NT2/D1 (cell line): ENCODE data around the gene KLF16.
A peak's percentile ranks its signal among the peaks of the same experiment; 100 is the strongest.

Source experiments
- DNase-seq: peaks from one replicate; pipeline ENCODE4 v3.0.0-alpha.2; 2011; ENCODE audit warnings: low read depth, low spot score
- H3K27me3 ChIP-seq: 2 replicates; pipeline ENCODE4 v1.6.0; 2011; ENCODE audit warnings: mild to moderate bottlenecking; ENCODE audit not compliant: insufficient read length, insufficient read depth
- H3K36me3 ChIP-seq: 2 replicates; pipeline ENCODE4 v1.6.1; 2011; ENCODE audit warnings: mild to moderate bottlenecking, low read length, mixed read lengths; ENCODE audit not compliant: insufficient read depth, insufficient read length
- H3K4me1 ChIP-seq: 2 replicates; pipeline ENCODE4 v1.5.1; 2011; ENCODE audit not compliant: insufficient read depth, insufficient read length
- H3K4me3 ChIP-seq: 2 replicates; pipeline ENCODE4 v1.5.1; 2011; ENCODE audit warnings: low read depth; ENCODE audit not compliant: insufficient read length
- H3K9ac ChIP-seq: 2 replicates; pipeline ENCODE4 v1.6.0; 2011; ENCODE audit warnings: low read depth; ENCODE audit not compliant: insufficient read length
- H3K9me3 ChIP-seq: 2 replicates; pipeline ENCODE4 v1.5.1; 2011; ENCODE audit warnings: mild to moderate bottlenecking, low read length; ENCODE audit not compliant: insufficient read depth
- SUZ12 ChIP-seq: IDR thresholded peaks from 2 replicates; pipeline ENCODE4 v1.6.1; 2011; ENCODE audit not compliant: insufficient read length, insufficient read depth; ENCODE audit errors: extremely low read depth
- YY1 ChIP-seq: IDR thresholded peaks from 2 replicates; pipeline ENCODE4 v1.6.1; 2011; ENCODE audit not compliant: insufficient read length, insufficient read depth
- ZNF274 ChIP-seq: IDR thresholded peaks from 2 replicates; pipeline ENCODE4 v1.6.1; 2011; ENCODE audit warnings: mild to moderate bottlenecking, low read depth, low read length

KLF16 gene

GRCh38 chr19:1871630-1872029 lies 8.3 kb upstream of the KLF16 start:
- Histone ChIP-seq H3K36me3 (peaks cover 35% of the 10 kb centered on the region), H3K4me3 (no peak overlapping the region), H3K9me3 (no peaks in the 10 kb centered on the region)

GRCh38 chr19:1871140-1871597 lies 7.8 kb upstream of the KLF16 start:
- Histone ChIP-seq H3K36me3 (peaks cover 35% of the 10 kb centered on the region), H3K4me1 (peaks cover 21% of the 10 kb centered on the region), H3K4me3 (no peak overlapping the region), H3K9me3 (no peaks in the 10 kb centered on the region), H3K27me3 (no peaks in the 10 kb centered on the region), H3K9ac (no peak overlapping the region)
- DNase-seq, result no peak
- no peak for TF ChIP-seq ZNF274
- no peak for TF ChIP-seq YY1
- no peak for TF ChIP-seq SUZ12

More at GRCh38 chr19:1871630-1872029, 8.3 kb upstream of the KLF16 start:
- TF ChIP-seq YY1 (no peak), SUZ12 (no peak), ZNF274 (no peak)
- Histone ChIP-seq H3K27me3 (no peaks in the 10 kb centered on the region), H3K9ac (no peak overlapping the region), H3K4me1 (peaks cover 21% of the 10 kb centered on the region)
- no peak for DNase-seq

- TF ChIP-seq SUZ12 (no peak), ZNF274 (no peak), YY1 (no peak)
- Histone ChIP-seq H3K36me3 (peaks cover 31% of the 10 kb centered on the region), H3K4me1 (peaks cover 21% of the 10 kb centered on the region), H3K9me3 (peaks cover 7% of the 10 kb centered on the region; the same call in 1 of the 2 replicates), H3K4me3 (no peak overlapping the region), H3K9ac (no peak overlapping the region), H3K27me3 (no peaks in the 10 kb centered on the region)
- DNase-seq, result no peak
Measured at GRCh38 chr19:1868971-1869370, 5.6 kb upstream of the KLF16 start.

GRCh38 chr19:1867349-1867724 lies 4.0 kb upstream of the KLF16 start:
- peaks cover 7% of the 10 kb centered on the region; the same call in 1 of the 2 replicates for H3K9me3 ChIP-seq
- TF ChIP-seq YY1 (no peak), SUZ12 (no peak), ZNF274 (no peak)
- DNase-seq, result no peak
- H3K27me3 ChIP-seq, result peaks cover 2% of the 10 kb centered on the region
- peaks cover 13% of the 10 kb centered on the region for H3K4me1 ChIP-seq
- H3K36me3 ChIP-seq, result peaks cover 14% of the 10 kb centered on the region
- H3K4me3 ChIP-seq, result no peak overlapping the region
- no peak overlapping the region for H3K9ac ChIP-seq

GRCh38 chr19:1866693-1867348 lies 3.4 kb upstream of the KLF16 start:
- TF ChIP-seq ZNF274 (no peak), SUZ12 (no peak), YY1 (no peak)
- peaks cover 7% of the 10 kb centered on the region for H3K27me3 ChIP-seq
- peaks cover 13% of the 10 kb centered on the region for H3K4me1 ChIP-seq

GRCh38 chr19:1865172-1866010 lies 2.0 kb upstream of the KLF16 start:
- H3K9ac ChIP-seq, result peak overlapping the region; percentile 95
- no peak for TF ChIP-seq SUZ12
- no peak for TF ChIP-seq ZNF274
- TF ChIP-seq YY1, result no peak
- no peak for DNase-seq
- H3K27me3 ChIP-seq, result peaks cover 21% of the 10 kb centered on the region
- H3K36me3 ChIP-seq, result peaks cover 6% of the 10 kb centered on the region
- H3K9me3 ChIP-seq, result peaks cover 7% of the 10 kb centered on the region; the same call in 1 of the 2 replicates
- peaks cover 9% of the 10 kb centered on the region for H3K4me1 ChIP-seq
- peak overlapping the region; percentile 77 for H3K4me3 ChIP-seq

More at GRCh38 chr19:1866693-1867348, 3.4 kb upstream of the KLF16 start:
- Histone ChIP-seq H3K4me3 (no peak overlapping the region), H3K9me3 (peaks cover 7% of the 10 kb centered on the region; the same call in 1 of the 2 replicates), H3K36me3 (peaks cover 12% of the 10 kb centered on the region), H3K9ac (no peak overlapping the region)
- DNase-seq, result no peak

- no peak for DNase-seq
Measured at GRCh38 chr19:1864480-1865171, 1.2 kb upstream of the KLF16 start.

More at GRCh38 chr19:1864480-1865171, 1.2 kb upstream of the KLF16 start:
- peak overlapping the region; percentile 95 for H3K9ac ChIP-seq
- peaks cover 6% of the 10 kb centered on the region for H3K4me1 ChIP-seq
- no peak for TF ChIP-seq YY1
- TF ChIP-seq SUZ12, result no peak
- TF ChIP-seq ZNF274, result no peak
- peaks cover 24% of the 10 kb centered on the region for H3K27me3 ChIP-seq
- peaks cover 7% of the 10 kb centered on the region; the same call in 1 of the 2 replicates for H3K9me3 ChIP-seq
- H3K36me3 ChIP-seq, result peaks cover 6% of the 10 kb centered on the region
- H3K4me3 ChIP-seq, result peak overlapping the region; percentile 77
